Endothelial cell of umbilical vein (primary cell): ENCODE measurements around the gene KCNQ2. TPM values are rescaled to one million over a fixed set of nuclear protein-coding genes. Genes with fewer than 3 reads are reported as not detected.

Experiments
- BruUV-seq: library from RNA; stranded (reverse); fragments of 400-500 nt; replicated peaks from 2 replicates; lab custom pipeline; 2021; lab: Mats Ljungman, UMichigan
- CTCF ChIA-PET: fragments of 300-600, 350-600 bp; sonication (Branson Sonifier 250); formaldehyde crosslinking; loops from one replicate; lab custom pipeline; 2021; ENCODE audit warnings: antibody characterized with exemption, inconsistent platforms; lab: Charles Lee
- POLR2A ChIA-PET: fragments of 300-600, 350-600 bp; sonication (Branson Sonifier 250); formaldehyde crosslinking; loops from one replicate; lab custom pipeline; 2021; ENCODE audit warnings: antibody characterized with exemption, inconsistent platforms; lab: Charles Lee
- DNase-seq: peaks from one replicate; pipeline ENCODE4 v3.0.0-alpha.2; 2011; ENCODE audit warnings: low read depth, low spot score
- FAIRE-seq: peaks from 2 replicates; lab custom pipeline; 2011; peaks lifted over from hg19 to GRCh38; lab: Jason Lieb, UNC
- H2AFZ ChIP-seq: 2 replicates; pipeline ENCODE4 v1.6.0; 2012; ENCODE audit warnings: low read depth, low read length, control low read depth, inconsistent platforms
- H3K27ac ChIP-seq: 2 replicates; pipeline ENCODE4 v1.5.1; 2011; ENCODE audit warnings: low read depth, mild to moderate bottlenecking, control low read depth, low read length, moderate library complexity; ENCODE audit not compliant: insufficient read depth
- H3K27me3 ChIP-seq, 2 experiments: 2 replicates each; pipeline versions ENCODE4 v1.6.0 to v1.6.1; 2011; ENCODE audit warnings: low read length in 2 of 2, mixed read lengths in 1 of 2; ENCODE audit not compliant: control insufficient read depth in 2 of 2, insufficient read depth in 2 of 2
- H3K36me3 ChIP-seq, 2 experiments: 2 replicates in 1 of 2; 3 replicates in 1 of 2; pipeline ENCODE4 v1.5.1; 2011; ENCODE audit warnings: low read length in 2 of 2, mild to moderate bottlenecking in 1 of 2, moderate library complexity in 1 of 2; ENCODE audit not compliant: control insufficient read depth in 2 of 2, insufficient read depth in 2 of 2; ENCODE audit errors: extremely low read depth in 1 of 2
- H3K4me1 ChIP-seq: 3 replicates; pipeline ENCODE4 v1.5.1; 2011; ENCODE audit warnings: mild to moderate bottlenecking, low read length; ENCODE audit not compliant: control insufficient read depth, insufficient read depth; ENCODE audit errors: extremely low read depth
- H3K4me2 ChIP-seq: 2 replicates; pipeline ENCODE4 v1.6.1; 2011; ENCODE audit warnings: low read length, control low read depth, mixed read lengths; ENCODE audit not compliant: insufficient read depth
- H3K4me3 ChIP-seq, 3 experiments: fragments of 200-600 bp in 1 of 3; sonication (generic), shearing (Covaris generic) in 1 of 3; replicated peaks in 1 of 3; 2 replicates each; pipeline ENCODE4 v1.5.1; 2011 to 2016; ENCODE audit warnings: control low read depth in 3 of 3, low read length in 3 of 3, mild to moderate bottlenecking in 2 of 3, inconsistent platforms in 1 of 3, low read depth in 1 of 3, moderate library complexity in 1 of 3; ENCODE audit not compliant: insufficient read depth in 1 of 3
- H3K79me2 ChIP-seq: 2 replicates; pipeline ENCODE4 v1.6.0; 2012; ENCODE audit warnings: low read length, inconsistent platforms; ENCODE audit not compliant: control insufficient read depth, insufficient read depth
- H3K9ac ChIP-seq: replicated peaks from 2 replicates; pipeline ENCODE3; 2011; ENCODE audit warnings: low read length, control low read depth; ENCODE audit not compliant: insufficient read depth; ENCODE audit errors: extremely low read depth
- H3K9me1 ChIP-seq: replicated peaks from 3 replicates; pipeline ENCODE4 v1.6.0; 2011; ENCODE audit warnings: mild to moderate bottlenecking, low read length; ENCODE audit not compliant: control insufficient read depth, insufficient read depth; ENCODE audit errors: extremely low read depth
- H3K9me3 ChIP-seq: replicated peaks from 2 replicates; pipeline ENCODE4 v1.5.1; 2012; ENCODE audit warnings: low read length, inconsistent platforms; ENCODE audit not compliant: control insufficient read depth, insufficient read depth
- H4K20me1 ChIP-seq: replicated peaks from 2 replicates; pipeline ENCODE3; 2011; ENCODE audit warnings: mild to moderate bottlenecking, low read length; ENCODE audit not compliant: control insufficient read depth, insufficient read depth; ENCODE audit errors: extremely low read depth
- CTCF ChIP-seq, 2 donors: IDR thresholded peaks; 1 replicate in 1 of 2; 2 replicates in 1 of 2; pipeline ENCODE4 v1.5.1; 2011; ENCODE audit warnings: low read length in 2 of 2, mild to moderate bottlenecking in 2 of 2, moderate library complexity in 2 of 2, control low read depth in 1 of 2, inconsistent platforms in 1 of 2, low read depth in 1 of 2; ENCODE audit not compliant: insufficient read depth in 1 of 2; ENCODE audit errors: extremely low read depth in 1 of 2
- EZH2 ChIP-seq: IDR thresholded peaks from 2 replicates; pipeline ENCODE4 v1.6.1; 2012; ENCODE audit warnings: borderline replicate concordance, low read depth, mild to moderate bottlenecking, moderate library complexity, low read length, inconsistent platforms; ENCODE audit not compliant: severe bottlenecking
- FOS ChIP-seq: IDR thresholded peaks from 2 replicates; pipeline ENCODE4 v1.6.1; 2011; ENCODE audit warnings: mild to moderate bottlenecking, low read length, moderate library complexity, borderline replicate concordance; ENCODE audit not compliant: insufficient read depth
- GATA2 ChIP-seq: IDR thresholded peaks from 2 replicates; pipeline ENCODE4 v1.7.0; 2011; ENCODE audit warnings: low read depth, mild to moderate bottlenecking, moderate library complexity, mixed read lengths, low read length; ENCODE audit not compliant: insufficient read length, insufficient read depth
- JUN ChIP-seq: IDR thresholded peaks from 2 replicates; pipeline ENCODE4 v1.6.1; 2011; ENCODE audit warnings: borderline replicate concordance, low read depth; ENCODE audit not compliant: insufficient read length, insufficient read depth
- MAX ChIP-seq: IDR thresholded peaks from 2 replicates; pipeline ENCODE4 v1.6.1; 2011; ENCODE audit not compliant: insufficient read depth, insufficient read length
- MYC ChIP-seq: IDR thresholded peaks from one replicate; pipeline ENCODE4 v1.6.1; 2011; ENCODE audit warnings: mild to moderate bottlenecking, low read depth, low read length
- POLR2A ChIP-seq: IDR thresholded peaks from 2 replicates; pipeline ENCODE4 v1.6.1; 2012; ENCODE audit warnings: low read depth, mild to moderate bottlenecking, control low read depth, low read length
- POLR2AphosphoS5 ChIP-seq: IDR thresholded peaks from 2 replicates; pipeline ENCODE4 v1.6.1; 2012; ENCODE audit warnings: low read depth, mild to moderate bottlenecking, control low read depth, low read length, moderate library complexity; ENCODE audit not compliant: insufficient read depth
- dilution Hi-C: fragments of 300-500 bp; cut with MboI; formaldehyde crosslinking; loops from one replicate; pipeline ENCODE4 v1.15.0; 2019; ENCODE audit warnings: low sequenced_read_pairs; ENCODE audit not compliant: extremely low pct_ligation_motif_present
- intact Hi-C: fragments of 100-400 bp; cut with micrococcal nuclease; formaldehyde crosslinking; loops from one replicate; pipeline ENCODE4 v1.10.0; 2022
- polyA plus RNA-seq, 4 experiments: library from polyadenylated mRNA; depleted of rRNA in 3 of 4; stranded (reverse) in 3 of 4; unstranded in 1 of 4; fragments of >200 nt; gene quantifications; 2 replicates each; pipeline versions ENCODE4 v1.2.1 to v1.2.3, GENCODE V29; 2011 to 2012; ENCODE audit warnings: missing spikeins in 1 of 4
- total RNA-seq: library from RNA; stranded (reverse); gene quantifications from 2 replicates; pipeline ENCODE4 v1.2.3, GENCODE V29; 2021

KCNQ2 gene
- total and polyA plus RNA-seq, 2 donors (not counting 3 experiments of a cell fraction or from before 2014, with no cell fraction given) = not detected

- FAIRE-seq (no peak), DNase-seq (no peak)
- Histone ChIP-seq H3K4me3 (no peak overlapping the region), H3K36me3 (no peaks in the 10 kb centered on the region), H3K4me1 (no peaks in the 10 kb centered on the region), H2AFZ (no peak overlapping the region), H3K9me3 (no peaks in the 10 kb centered on the region), H4K20me1 (no peaks in the 10 kb centered on the region), H3K27me3 (no peaks in the 10 kb centered on the region), H3K79me2 (no peaks in the 10 kb centered on the region), H3K9ac (no peak overlapping the region), H3K4me2 (no peak overlapping the region), H3K27ac (no peak overlapping the region), H3K9me1 (no peaks in the 10 kb centered on the region)
- dilution Hi-C loops = no loop called here
- intact Hi-C loops = no loop called here
- BruUV-seq = no TSS peak
- TF ChIP-seq MYC (no peak), FOS (no peak), MAX (no peak), CTCF (IDR thresholded peaks at IDR 0.05; ENCODE audit: extremely low read depth in 1 of 2, insufficient read depth in 1 of 2, low read depth in 1 of 2, low read length in 2 of 2) (no peak), GATA2 (no peak), EZH2 (no peak), POLR2AphosphoS5 (no peak), POLR2A (no peak), JUN (no peak)
- ChIA-PET POLR2A (no interaction called here), CTCF (no interaction called here)
These were observed 27.9 kb upstream of the KCNQ2 start for GRCh38 chr20:63500151-63500901.
